ENCODE data around the gene IFNL4.
"Not testable (repeated sequence)": the region's sequence is repeated elsewhere in the genome, so short reads cannot be mapped to it uniquely, and the experiment has no call there.

IFNL4 gene

DNA sequence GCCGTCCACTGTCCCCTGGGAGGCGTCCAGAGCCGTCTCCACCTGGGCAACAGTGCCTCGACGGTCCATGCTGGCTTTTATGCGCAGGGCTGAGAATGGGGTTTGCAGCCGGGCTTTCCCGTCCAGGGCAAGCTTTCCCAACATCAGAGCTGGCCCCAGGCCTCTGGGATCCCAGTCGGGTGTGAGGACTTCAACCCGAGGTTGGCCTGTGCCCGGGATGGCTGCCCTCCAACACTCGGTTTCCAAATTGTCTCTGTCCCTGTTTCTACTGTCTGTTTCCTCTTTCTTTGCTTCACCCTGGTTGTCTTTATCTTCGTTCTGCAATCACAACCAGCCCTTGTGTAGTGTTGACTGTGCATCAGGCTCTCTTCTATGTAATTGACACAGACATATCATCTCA lies at the start of gene IFNL4:
TSS of gene IFNL4 (minus strand) at position 51 of the 400 bp plus-strand sequence.
- DNase-seq, result no peak

DNA sequence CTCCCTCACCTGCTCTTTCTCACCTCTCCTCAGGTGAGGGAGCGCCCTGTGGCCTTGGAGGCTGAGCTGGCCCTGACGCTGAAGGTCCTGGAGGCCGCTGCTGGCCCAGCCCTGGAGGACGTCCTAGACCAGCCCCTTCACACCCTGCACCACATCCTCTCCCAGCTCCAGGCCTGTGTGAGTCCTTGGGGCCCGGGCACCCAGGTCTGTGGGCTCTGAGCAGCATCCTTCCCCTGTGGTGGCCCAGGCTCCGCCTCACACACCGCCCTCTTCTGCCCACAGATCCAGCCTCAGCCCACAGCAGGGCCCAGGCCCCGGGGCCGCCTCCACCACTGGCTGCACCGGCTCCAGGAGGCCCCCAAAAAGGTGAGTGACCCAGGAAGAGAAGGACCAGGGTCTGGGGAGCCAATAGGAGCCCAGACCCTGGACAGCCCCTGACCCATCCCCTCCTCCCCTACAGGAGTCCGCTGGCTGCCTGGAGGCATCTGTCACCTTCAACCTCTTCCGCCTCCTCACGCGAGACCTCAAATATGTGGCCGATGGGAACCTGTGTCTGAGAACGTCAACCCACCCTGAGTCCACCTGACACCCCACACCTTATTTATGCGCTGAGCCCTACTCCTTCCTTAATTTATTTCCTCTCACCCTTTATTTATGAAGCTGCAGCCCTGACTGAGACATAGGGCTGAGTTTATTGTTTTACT lies 49.4 kb upstream of the IFNL4 start:
- no peak for DNase-seq

DNA sequence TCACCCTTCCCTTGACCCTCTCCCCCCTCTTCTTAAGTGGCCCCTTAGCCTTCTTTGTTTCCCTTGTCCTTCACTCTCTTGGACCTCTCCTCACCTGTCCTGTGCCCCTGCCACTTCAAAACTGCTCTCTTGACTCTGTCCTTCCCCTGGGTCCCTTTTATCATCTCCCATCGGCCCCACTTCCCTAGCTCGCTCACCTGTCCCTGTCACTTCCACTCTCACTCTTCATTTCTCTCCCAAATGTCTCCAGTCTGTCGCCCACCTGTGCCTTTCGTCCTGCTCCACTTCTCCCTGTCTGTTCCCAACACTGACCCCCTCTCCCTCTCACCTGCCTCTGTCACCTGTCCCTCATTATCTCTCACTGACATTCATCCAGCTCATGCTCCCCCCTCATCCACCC lies 48.2 kb upstream of the IFNL4 start:
- DNase-seq, result no peak

DNA sequence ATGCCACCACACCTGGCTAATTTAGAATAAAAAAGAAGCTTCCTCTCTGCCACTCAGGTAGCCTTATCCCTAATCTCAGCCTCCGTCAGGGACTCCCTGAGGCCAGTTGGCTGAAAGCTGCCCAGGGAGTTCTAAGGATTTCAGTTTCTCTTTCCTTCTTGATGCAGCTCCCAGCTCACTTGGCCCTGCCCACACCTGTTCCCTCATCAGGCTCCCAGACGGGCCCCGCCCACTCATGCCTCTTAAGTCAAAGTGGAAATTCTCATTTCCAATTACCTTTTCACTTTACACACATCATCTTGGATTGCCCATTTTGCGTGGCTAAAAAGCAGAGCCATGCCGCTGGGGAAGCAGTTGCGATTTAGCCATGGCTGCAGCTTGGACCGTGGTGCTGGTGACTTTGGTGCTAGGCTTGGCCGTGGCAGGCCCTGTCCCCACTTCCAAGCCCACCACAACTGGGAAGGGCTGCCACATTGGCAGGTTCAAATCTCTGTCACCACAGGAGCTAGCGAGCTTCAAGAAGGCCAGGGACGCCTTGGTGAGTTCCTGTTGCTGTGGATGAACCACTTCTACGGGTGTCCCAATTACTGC lies 47.5 kb upstream of the IFNL4 start, which contains the start of gene IFNL1:
TSS of gene IFNL1 (plus strand) at position 353 of the 591 bp plus-strand sequence. CDS start at position 368, 15 bp downstream.
- DNase-seq, result no peak

DNA sequence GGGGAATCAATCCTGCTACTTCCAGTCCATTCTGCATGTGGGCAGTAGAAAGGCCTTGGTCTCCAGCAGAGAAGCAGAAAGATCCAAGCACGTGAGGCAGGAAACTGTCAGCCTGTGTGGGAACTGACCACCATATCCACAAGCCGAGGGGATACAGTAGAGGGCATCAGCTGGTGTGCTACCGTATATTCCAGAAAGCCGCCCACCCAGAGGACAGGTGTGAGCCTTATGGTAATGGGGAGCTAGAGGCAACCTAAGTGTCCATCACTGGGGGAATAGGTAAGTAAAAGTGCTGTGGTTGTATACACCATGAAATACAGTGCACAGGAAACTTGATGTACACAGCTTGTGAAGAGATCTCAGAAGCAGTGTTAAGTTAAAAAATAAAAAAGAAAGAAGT lies 44.7 kb upstream of the IFNL4 start:
- no peak for DNase-seq

DNA sequence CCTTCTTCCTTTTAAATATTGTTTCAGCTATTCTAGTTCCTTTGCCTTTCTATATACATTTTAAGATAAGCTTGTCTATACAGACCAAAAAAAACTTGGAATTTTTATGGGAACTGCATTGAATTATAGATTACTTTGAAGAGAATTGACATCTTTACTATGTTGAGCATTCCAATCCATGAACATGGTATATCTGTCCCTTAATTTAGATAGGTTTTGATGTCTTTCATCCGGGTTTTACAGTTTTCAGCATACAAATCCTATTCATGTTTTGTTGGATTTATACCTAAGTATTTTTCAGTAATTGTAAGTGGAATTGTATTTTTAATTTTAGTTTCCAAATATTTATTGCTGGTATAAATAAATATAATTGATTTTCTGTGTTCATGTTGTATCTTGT lies 35.4 kb upstream of the IFNL4 start:
- DNase-seq, result no peak

DNA sequence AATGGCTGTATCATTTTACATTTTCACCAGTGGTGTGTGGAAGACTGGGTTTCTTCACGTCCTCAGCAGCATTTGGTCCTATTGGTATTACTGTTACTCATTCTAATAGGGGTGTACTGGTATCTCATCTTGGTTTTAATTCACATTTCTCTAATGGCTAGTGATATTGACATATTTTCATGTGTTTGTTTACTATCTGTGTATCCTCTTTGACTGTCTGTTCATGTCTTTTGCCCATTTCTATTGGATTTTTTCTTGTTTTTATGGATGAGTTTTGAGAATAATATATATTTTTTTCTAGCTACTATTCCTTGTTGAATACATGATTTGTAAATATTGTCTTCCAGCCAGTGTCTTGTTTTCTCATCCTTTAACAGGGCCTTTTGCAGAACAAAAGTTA lies 33.4 kb upstream of the IFNL4 start:
- DNase-seq, result no peak

DNA sequence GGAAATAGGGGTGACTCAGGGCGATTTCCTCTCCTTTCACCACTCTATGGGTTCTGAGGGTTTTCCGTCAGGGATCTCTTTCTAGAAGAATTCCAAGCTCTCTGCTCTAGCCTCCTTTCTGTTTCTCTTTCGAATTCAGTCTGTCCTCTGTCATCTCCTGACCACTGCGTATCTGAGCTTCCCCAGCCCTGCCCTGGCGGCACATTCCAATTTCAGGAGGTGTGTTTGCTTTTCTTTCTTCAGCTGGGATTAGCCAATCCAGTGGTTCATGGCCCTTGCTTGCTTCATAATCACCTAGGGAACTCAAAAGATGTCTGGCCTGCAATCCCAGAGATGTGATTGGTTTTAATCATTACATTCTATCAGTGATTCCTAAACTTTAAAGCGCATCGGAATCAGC lies 28.9 kb upstream of the IFNL4 start:
- DNase-seq, result no peak

DNA sequence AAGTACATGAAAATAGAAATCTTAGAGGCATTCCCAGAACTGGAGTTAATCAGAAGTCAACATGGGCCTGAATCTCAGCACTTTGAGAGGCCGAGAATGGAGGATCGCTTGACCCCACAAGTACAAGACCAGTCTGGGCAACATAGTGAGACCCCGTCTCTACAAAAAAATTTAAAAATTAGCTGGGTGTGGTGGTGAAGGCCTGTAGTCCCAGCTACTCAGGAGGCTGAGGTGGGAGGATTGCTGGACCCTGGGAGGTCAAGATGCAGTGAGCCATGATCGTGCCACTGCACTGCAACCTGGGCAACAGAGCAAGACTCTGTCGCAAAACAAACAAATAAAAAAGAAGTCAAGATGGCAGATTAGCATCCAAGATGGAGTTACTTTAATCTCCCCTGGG lies 28.1 kb upstream of the IFNL4 start:
- no peak for DNase-seq

DNA sequence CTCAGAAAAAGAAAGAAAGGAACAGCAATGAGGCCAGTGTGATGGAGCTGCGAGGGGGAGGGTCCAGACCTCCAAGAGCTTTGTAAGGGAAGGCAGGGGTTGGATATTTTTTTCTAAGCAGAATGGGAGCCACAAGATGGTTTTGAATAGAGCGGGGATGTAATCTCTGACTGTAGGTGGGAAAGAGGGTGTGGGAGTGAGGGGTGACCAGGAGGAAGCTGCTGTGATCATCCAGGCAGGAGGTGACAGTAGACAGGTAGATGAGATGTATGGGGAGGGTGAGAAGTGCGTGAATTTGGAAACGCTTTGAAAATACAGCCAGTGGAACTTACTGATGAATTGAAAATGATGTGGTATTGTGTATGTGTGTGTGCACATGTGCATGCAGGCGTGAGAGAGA lies 26.9 kb upstream of the IFNL4 start:
- DNase-seq, result no peak

DNA sequence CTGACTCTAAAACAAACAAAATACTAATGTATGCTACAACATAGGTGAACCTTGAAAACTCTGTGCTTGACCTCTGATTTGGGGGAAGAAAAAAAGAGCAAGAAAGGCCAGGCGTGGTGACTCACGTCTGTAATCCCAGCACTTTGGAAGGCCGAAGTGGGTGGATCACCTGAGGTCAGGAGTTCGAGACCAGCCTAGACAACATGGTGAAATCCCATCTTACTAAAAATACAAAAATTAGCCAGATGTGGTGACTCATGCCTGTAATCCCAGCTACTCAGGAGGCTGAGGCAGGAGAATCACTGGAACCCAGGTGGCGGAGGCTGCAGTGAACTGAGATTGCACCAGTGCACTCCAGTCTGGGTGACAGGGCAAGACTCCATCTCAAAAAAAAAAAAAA lies 25.2 kb upstream of the IFNL4 start:
- not testable (repeated sequence) for DNase-seq

DNA sequence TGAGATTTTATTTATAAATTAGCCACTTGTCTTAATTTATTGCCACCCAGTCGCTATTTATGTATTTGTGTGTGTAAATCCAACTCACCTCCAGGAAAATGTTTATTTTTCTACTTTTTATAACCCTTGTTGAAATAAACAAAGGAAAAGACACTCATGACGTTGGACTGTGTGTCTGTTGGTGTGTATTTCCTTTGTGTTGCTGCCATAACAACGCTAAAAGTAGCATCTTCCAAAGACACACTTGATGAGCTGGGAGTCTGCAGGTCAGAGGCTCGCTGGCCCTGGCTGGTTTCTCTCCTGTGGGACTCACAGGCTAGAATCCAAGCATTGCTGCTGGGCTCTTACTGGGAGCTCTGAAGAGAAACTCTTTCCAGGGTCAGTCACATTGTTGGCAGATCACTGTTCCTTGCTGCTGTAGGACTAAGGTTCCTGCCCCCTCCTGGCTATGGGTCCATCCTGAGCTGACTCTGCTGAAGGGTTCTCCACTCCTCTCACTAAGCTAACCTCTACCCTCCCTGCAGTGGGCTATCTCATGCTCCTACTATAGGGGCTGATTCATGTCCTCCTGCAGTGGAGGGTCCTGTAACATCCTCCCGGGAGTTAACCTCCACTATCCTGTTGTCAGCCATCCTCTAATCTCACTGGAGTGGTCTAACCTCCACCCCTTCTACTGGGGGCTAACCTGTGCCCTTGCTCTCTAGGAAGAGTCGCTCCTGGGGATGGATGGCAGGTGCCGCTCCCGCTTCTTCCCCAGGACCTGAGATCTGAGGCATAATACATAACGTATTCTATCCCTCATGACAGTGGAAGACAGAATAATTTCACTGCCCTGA lies 21.6 kb upstream of the IFNL4 start:
- no peak for DNase-seq

DNA sequence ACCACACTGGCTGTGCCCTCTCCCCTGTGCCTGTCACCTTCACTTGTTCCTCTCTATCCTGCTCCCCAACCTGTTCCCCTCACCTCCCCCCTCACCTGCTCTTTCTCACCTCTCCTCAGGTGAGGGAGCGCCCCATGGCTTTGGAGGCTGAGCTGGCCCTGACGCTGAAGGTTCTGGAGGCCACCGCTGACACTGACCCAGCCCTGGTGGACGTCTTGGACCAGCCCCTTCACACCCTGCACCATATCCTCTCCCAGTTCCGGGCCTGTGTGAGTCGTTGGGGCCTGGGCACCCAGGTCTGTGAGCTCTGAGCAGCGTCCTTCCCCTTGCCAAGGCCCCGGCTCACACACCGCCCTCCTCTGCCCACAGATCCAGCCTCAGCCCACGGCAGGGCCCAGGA lies 20.7 kb upstream of the IFNL4 start:
- not testable (repeated sequence) for DNase-seq

DNA sequence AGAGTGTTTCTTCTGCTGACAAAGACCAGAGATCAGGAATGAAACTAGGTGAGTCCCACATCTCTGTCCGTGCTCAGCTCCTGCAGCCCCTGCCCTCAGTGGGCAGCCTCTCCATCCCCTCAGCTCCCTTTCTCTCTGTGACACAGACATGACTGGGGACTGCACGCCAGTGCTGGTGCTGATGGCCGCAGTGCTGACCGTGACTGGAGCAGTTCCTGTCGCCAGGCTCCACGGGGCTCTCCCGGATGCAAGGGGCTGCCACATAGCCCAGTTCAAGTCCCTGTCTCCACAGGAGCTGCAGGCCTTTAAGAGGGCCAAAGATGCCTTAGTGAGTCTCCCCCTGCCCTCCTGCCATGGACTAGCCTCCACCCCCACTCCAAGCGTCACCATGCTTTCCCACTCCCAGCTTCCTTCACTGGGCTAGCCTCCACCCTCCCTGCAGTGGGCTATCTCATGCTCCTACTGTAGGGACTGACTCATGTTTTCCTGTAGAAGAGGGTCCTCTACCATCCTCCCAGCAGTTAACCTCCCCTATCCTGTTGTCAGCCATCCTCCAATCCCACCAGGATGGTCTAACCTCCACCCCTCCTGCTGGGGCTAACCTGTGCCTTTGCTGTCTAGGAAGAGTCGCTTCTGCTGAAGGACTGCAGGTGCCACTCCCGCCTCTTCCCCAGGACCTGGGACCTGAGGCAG lies 20.0 kb upstream of the IFNL4 start:
- not testable (repeated sequence) for DNase-seq

DNA sequence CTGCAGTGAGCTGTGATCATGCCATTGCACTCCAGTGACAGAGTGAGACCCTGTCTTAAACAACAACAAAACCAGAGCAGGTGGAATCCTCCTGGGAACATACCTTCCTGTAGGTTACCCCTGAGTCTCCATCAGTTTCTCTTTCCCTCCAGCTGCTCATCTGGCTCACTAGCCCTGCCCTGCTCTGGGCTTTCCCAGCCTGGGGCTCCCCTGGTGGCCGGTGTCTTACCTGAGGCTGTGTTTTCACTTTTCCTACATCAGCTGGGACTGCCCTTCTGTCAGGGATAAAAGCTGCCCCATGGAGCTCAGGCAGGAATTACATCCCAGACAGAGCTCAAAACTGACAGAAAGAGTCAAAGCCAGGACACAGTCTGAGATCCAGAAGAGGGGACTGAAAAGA lies 19.4 kb upstream of the IFNL4 start, which contains the start of gene IFNL2:
TSS of gene IFNL2 (plus strand) at position 312 of the 400 bp plus-strand sequence. CDS start 173 bp downstream, outside the sequence.
- DNase-seq, result not testable (repeated sequence)

DNA sequence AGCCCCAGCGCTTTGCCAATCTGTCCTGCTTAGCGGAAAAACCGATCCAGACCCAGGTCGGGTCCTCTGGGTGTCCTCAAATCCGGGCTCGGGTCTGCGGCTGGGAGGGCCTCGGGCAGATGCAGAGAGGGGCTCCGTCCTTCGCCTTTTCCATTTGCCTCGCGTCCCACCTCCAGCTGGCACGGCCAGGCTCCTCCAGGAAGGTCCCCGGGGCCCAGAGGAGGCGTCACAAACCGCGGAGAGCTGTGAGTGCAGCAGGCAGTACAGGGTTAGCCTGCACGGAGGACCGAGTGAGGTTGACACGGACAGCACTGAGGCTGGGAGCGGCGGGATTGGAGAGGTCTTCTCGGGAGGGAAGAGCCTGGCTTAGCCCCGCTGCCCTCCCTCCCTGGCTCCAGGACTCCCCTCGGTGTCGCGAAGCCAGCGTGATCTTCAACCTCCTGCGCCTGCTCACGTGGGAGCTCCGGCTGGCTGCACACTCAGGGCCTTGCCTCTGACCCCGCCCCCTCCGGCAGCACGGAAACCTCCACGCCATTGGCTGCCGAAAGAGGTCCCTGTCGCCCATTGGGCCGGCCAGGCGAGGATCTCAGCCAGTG lies 16.8 kb upstream of the IFNL4 start:
- no peak for DNase-seq

DNA sequence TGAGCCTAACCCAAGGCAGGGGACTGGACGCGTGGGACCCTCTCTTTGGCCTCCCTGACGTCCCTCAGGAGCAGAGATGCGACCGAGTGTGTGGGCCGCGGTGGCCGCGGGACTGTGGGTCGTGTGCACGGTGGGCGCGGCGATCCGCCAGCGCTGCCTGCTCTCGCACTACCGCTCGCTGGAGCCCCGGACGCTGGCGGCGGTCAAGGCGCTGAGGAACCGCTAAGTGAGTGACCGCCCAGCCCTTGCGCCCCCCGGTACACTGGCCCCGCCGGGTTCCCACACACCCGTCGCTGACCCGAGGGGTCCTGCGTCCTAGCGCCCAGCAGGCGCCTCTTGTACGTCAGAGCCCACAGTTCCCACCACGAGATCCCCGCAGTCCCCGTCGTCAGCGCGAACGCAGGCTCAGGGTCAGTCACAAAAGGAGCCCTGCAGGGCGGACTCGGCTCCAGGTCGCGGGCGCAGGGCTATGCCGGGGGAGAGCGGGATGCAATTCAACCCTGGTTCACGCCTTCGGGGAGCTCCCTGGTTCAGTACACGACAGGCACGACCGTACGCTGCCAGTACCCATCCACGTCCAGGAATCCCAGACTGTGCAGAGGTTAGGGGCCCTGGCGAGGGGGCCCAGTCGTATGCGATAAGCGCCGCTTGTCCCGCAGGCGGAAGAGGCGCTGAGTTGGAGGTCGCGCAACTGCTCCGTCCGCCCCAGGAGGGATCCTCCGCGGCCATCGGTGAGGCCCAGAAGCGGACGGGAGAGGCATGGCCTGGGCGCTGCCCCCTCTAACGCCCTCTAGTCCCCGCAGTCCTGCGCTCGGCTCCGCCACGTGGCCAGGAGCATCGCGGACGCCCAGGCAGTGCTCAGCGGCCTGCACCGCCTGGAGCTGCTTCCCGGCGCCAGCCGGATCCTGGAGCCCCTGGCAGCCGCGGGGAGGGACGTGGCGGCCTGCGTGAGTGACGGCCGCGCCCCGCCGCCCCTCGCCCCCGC lies 15.9 kb upstream of the IFNL4 start:
- DNase-seq, result no peak

DNA sequence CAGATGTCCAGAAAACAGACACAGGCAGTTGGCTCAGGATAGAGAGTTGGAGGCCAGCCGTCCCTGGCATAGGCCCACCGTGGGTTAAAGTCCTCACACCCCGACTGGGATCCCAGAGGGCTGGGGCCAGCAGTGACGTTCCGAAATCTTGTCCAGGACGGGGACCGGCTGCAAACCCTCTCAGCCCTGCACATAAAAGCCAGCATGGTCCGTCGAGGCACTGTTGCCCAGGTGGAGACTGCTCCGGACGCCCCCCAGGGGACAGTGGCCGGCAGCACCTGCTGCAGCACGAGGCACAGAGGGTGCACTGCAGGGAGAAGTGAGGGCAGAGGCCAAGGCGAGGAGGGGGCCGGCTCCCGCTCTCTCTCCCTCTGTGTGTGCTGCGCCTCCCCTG lies 15.3 kb upstream of the IFNL4 start:
- DNase-seq, result no peak

DNA sequence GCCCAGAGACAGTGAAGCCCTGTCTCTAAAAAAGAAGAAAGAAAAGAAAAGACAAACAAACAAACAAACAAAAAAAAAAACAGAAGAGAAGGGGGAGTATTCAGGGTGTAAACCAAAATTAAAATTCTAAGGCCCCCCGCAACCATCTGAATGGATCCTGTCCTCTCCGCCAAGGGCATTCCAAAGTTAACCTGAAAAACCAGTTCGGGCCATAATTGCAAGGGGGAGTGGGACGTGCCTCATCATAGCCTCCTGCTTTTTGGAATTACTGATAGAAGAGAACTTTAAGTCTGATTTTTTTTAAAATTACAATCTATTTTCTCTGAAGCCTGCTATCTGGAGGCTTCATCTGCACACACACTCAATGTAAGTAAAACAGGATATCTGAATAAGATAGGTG lies 13.8 kb upstream of the IFNL4 start:
- no peak for DNase-seq

DNA sequence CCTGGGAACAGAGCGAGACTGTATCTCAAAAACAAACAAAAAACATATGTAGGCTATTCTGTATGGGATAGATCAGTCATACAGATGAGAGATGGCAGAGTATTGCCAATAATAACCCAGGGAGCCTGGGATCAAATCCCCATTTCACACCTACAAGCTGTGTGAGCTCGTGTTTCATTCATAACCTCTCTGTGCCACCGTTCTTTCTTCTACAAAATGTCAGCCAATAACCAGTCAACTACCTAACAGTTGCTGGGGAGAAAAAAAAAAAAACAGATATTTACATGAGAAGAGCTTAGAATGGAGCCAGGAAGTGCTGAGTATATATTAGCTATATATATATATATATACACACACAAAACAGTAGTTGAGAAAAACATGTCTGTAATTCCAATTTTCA lies 13.0 kb upstream of the IFNL4 start:
- DNase-seq, result no peak

DNA sequence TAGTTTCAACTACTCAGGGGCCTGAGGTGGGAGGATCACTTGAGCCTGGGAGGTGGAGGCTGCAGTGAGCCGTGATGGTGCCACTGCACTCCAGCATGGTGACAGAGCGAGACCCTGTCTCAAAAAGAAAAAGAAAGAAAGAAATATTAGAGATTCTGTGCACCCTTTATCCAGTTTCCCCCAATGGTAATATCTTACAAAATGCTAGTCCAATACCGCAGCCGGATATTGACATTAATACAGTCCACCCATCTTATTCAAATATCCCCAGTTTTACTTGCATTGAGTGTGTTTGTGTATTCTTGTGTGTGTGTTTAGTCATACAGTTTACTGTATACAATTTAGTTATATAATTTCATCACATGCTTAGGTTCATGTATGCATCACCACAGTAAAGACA lies 8.6 kb upstream of the IFNL4 start:
- DNase-seq, result no peak

Measured in fibroblast of upper back skin (primary cell).